Fibroblast of the aortic adventitia (primary cell): Measurements from ENCODE around the gene TAC3. TPM values are rescaled to one million over a fixed set of nuclear protein-coding genes. Genes with fewer than 3 reads are reported as not detected.
A peak's percentile ranks its signal among the peaks of the same experiment; 100 is the strongest.

Experiments
- DNase-seq: peaks from one replicate; pipeline ENCODE4 v3.0.0-alpha.2; 2010; ENCODE audit warnings: low read depth
- H3K4me3 ChIP-seq: 2 replicates; pipeline ENCODE4 v1.5.1; 2011; ENCODE audit warnings: low read depth, mild to moderate bottlenecking, control low read depth, low read length, moderate library complexity
- total RNA-seq: library from RNA; depleted of rRNA; stranded (reverse); fragments of >200 nt; gene quantifications from 2 replicates; pipeline ENCODE4 v1.2.3, GENCODE V29; 2012; ENCODE audit warnings: low replicate concordance
- TF ChIP-seq, protein P1 (sequence below): IDR thresholded peaks from 2 replicates; pipeline ENCODE4 v1.5.1; 2011; ENCODE audit warnings: mild to moderate bottlenecking, low read length, control low read depth, inconsistent platforms; ENCODE audit not compliant: insufficient read depth

TAC3 gene
- total RNA-seq, 1 donor, result not detected

- TF ChIP-seq, protein P1, sequence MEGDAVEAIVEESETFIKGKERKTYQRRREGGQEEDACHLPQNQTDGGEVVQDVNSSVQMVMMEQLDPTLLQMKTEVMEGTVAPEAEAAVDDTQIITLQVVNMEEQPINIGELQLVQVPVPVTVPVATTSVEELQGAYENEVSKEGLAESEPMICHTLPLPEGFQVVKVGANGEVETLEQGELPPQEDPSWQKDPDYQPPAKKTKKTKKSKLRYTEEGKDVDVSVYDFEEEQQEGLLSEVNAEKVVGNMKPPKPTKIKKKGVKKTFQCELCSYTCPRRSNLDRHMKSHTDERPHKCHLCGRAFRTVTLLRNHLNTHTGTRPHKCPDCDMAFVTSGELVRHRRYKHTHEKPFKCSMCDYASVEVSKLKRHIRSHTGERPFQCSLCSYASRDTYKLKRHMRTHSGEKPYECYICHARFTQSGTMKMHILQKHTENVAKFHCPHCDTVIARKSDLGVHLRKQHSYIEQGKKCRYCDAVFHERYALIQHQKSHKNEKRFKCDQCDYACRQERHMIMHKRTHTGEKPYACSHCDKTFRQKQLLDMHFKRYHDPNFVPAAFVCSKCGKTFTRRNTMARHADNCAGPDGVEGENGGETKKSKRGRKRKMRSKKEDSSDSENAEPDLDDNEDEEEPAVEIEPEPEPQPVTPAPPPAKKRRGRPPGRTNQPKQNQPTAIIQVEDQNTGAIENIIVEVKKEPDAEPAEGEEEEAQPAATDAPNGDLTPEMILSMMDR, result no peak
- no peak overlapping the region for H3K4me3 ChIP-seq
- no peak for DNase-seq
These were observed 12.9 kb downstream of the TAC3 start for GRCh38 chr12:57003395-57003794.

GRCh38 chr12:57001448-57001906, 14.9 kb downstream of the TAC3 start:
- H3K4me3 ChIP-seq, result no peak overlapping the region
- DNase-seq, result peak; percentile 61
- TF ChIP-seq, protein P1, result peak; percentile 73

- no peak overlapping the region for H3K4me3 ChIP-seq
- no peak for DNase-seq
- TF ChIP-seq, protein P1, result no peak
These were observed 15.9 kb downstream of the TAC3 start for GRCh38 chr12:57000393-57000792.

DNA sequence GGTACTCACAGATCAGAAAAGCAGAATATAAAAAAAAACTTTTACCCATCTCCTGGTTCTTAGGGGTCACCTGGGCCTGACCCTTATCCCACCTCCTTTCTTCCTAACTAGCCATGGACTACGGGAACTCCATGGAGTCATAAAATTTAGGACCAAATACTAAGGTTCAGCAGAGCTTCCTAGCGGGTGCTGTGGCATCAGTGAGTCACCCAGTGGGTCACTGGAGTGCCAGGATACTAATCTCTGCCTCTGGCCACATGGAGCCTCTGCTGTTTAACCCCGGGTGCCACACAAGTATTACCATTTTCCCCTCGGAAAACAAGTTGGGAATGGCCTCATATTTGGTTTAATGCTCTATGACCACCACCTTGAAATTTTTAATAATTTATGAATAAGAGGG, 16.9 kb downstream of the TAC3 start:
- TF ChIP-seq, protein P1, result no peak
- no peak overlapping the region for H3K4me3 ChIP-seq
- no peak for DNase-seq

DNA sequence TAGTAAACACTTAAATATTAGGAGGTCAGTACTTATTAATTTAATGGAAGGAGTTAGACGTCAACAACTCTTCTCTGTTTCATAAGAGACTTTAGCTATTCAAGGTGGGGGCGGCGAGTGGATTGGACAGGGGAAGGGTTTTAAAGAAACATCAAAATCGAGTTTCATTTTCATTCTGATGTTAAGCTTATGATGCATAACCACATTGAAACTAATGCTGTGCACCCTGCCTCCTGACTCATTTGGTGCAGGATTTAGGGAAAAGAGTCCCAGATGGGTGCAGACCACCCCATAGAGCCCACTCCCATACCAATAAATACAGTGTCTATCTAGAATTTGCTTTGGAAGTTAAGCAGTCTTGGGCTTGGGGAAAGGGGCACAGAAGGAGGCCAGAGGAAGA, 17.3 kb downstream of the TAC3 start:
- no peak for DNase-seq
- TF ChIP-seq, protein P1, result no peak
- no peak overlapping the region for H3K4me3 ChIP-seq

DNA sequence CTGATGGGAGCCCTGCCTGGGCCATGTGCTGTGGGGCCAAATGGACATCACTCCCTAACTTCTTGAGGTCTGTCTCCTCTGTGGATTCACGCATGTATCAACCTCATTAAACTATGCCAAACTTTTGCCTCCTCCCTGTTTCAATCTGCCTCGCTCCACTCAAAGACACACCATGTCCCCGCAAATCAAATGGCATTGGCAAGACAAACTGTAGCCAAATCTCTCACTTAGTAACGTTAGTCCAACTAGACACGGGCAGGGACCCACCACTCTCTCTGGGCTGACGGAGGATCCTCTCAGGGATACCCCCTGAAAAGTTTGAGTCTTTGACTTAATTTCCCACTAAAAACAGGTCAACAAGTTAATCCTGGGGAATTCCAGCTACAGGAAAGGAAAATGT, 18.0 kb downstream of the TAC3 start:
- no peak for DNase-seq
- no peak overlapping the region for H3K4me3 ChIP-seq
- TF ChIP-seq, protein P1, result no peak

- DNase-seq, result no peak
- TF ChIP-seq, protein P1, result no peak
- no peak overlapping the region for H3K4me3 ChIP-seq
These were observed 19.4 kb downstream of the TAC3 start for GRCh38 chr12:56996793-56997545.
